ENCODE data around the gene VIPR2.

VIPR2 gene

DNA sequence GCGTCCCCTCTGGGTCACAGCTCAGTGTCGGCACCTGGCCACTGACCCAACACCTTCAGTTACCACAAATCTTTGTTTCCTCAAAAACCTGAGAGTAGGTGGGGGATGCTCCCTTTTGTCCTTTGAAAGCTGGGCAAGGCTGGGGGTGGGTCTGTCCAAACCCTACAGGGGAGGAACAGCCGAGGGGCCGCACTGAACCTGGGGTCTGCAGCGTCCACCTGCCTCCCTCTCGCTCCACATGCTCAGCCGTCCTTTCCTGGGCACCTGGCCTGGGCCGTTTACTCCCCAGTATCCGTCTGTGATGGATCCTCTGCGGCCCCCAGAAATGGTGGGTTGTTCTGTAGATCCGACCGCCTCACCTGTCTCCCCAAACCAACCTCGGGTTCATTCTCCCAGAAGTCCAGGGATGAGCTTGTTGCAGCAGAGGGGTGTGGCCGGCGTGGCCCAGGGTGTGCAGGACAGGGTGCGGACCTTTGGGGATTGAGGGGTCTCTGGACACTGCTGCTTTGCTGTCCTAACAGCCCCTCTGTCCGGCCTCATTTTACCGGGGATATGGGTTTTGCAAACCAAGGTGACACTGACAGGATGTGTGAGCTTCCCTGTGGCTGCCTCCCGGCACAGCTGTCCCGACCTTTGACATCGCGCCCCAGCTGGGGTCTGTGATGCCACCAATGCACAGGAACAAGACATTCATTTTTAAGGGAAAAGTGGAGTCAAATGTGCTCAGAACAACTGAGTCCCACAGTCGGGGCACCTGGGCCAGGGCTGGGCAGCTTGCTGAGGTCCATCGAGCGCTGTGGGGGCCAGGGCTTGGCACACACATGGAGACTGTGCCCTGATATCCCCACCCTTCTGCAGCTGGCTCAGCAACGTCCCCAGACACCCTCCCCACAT, 115.9 kb downstream of the VIPR2 start:
- DNase-seq (ENCODE audit: low spot score) = no peak

DNA sequence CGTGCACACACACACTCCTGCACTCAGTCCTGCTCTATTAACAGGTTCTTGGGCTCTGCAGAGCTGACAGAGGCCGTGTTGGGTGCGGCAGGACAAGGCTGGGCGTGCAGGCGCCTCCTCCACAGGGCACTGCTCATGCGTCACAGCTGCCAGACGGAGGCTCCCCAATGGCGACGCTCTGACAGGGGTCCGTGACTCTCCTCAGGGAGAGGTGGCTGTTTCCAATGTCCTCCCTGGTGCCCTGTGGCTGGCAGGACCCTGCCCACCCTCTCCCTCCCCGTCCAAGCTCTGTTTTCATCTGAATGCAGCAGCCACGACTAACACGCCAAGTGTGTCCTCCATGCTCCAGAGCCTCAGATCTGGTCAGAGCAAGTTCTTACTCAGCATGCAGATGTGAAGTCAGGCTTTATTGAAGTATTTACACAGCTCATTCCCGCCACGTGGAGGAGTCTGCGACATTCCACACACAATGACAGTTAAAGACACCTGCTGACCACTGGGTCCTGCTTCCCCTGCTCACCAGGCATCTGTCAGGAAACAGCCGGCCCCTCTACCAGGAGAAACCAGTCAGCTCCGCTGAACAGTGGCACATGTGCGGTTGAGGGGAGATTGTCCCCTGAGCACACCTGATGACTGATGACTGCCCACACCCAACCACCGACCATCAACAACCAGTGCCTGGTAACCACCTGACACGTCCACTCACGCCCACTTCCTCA, 116.7 kb downstream of the VIPR2 start:
- DNase-seq (ENCODE audit: low spot score) = peak; percentile 44

DNA sequence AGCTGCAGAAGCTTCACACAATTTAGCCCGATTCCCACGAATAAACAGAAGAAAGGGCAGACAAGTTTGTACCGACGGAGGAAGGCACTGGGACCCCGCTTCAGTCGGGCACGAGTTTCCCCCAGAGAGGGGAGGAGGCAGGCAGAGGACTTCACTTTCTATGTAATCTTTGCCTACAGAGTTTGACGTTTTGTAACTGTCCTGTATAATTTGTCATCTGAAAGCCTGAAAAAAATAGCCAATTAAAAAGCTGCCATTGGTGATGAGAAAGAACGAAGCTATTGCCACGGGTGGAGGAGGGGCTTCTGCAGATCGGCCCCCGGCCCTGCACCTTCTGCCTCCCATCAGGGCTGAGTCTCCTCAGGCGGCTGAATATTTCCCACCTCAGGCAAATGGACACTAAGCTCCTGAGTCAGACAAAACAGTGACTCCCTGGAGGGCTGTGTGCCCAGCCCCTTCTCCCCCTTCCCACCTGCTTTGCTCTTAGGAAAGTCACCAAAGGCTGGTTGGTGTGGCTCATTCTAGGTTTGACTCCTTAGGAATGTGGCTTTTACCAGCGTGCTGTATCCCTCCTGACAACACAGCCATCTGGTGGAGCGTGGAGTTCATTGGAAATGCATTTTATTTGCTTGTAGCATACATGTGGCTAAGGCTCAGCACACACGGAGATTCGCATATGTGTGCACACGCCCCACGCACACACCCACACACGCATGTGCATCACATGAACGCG, 117.4 kb downstream of the VIPR2 start:
- DNase-seq (ENCODE audit: low spot score) = no peak

DNA sequence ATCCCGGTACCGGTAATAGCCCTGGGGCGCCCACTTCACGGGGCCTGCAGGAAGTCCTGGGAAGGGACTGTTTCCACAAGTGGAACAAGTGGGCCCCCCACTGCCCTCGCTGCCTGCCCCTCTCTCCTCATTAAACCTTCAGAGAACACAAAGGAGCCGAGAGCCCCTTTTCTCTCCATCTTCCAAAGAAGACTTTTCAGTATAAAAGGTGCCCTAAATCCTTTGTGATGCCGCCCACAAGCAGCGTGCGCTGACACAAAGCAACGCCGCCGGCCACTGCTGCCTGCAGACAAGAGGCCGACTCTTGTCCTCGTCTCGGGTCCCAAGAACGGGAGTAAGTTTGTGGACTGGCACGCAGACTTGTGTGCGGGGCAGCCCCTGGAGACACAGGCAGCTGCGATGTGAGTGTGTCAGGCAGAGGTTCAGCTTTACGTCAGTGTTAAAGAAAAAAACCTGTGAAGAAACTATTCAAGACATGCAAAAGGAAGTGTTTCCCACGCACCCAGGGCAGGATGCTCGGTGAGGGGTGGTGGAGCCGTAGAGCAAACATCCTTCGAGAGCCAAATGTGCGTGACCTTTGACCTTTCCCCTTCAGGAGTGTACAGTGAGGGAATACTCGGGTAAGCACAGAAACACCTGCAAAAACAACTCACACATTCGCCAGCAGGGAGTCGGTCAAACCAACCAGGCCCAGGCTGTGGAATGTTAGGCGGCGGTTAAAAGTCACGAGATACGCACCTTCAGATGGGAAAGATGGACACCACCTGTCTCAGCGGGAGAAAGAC, 118.2 kb downstream of the VIPR2 start:
- DNase-seq (ENCODE audit: low spot score) = no peak

DNA sequence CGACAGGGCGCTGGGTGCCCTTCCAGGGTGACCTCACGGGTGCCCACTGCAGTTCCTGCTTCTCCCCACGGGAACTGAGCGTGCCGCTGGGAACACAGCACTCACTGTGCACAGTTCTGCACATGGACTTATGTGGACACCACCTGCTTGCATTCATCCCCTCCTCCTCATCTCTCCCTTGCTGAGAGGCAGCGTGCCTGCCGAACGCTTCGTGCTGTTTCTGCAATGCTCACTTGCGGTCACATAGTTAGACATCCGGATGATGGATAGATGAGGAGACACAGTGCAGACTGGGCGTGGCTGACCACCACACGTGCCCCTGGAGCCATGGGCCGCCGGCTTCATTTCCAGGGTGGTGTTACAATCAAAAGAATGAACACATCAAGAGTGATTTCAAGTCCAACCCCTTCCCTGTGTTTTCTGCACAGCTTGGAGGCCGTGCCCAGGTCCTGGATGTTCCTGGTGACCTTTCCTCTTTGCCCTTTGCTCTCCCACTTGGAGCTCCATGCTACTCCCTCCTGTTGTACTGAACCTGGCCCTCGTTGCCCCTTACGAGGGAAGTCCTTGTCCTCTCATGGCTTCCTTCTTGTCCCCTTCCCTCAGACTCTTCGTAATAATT, 119.4 kb downstream of the VIPR2 start:
- no peak for DNase-seq (ENCODE audit: low spot score)

DNA sequence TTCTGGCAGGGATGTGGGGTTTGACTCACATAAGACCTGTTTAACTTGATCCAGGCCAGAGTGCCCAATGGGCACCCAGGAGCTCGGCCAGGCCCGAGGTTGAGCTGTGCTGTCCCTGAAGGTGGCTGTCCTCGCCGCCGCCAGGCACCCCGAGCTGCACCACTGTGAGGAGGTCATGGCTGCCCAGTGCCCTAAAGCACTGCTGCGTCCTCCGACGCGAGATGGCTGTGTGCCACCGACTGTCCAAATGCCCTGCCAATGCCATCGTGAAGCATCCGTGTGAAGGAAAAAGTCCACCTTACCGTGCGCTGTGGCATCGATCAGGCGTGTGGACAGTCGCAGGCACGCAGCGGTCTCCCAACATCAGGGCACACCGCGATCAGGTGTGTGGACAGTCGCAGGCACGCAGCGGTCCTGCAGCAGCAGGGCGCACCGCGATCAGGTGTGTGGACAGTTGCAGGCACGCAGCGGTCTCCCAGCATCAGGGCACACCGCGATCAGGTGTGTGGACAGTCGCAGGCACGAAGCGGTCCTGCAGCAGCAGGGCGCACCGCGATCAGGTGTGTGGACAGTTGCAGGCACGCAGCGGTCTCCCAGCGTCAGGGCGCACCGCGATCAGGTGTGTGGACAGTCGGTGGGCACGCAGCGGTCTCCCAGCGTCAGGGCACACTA, 120.3 kb downstream of the VIPR2 start:
- no peak for DNase-seq (ENCODE audit: low spot score)

DNA sequence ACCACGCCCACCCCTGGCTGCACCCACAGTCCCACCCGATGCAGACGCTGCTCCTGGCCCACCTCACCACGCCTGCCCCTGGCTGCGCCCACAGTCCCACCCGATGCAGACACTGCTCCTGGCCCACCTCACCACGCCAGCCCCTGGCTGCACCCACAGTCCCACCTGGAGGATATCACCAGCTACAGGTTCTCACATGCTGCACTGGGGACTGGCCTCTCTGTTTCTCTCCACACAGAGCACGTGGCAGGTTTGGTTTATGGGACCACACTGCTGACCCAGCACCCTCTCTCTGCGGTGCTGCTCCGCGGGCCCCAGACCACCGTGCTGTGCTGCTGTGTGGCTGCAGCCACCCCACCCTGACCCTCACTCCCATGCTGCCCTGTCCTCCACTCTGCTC, 120.9 kb downstream of the VIPR2 start:
- DNase-seq (ENCODE audit: low spot score) = no peak

DNA sequence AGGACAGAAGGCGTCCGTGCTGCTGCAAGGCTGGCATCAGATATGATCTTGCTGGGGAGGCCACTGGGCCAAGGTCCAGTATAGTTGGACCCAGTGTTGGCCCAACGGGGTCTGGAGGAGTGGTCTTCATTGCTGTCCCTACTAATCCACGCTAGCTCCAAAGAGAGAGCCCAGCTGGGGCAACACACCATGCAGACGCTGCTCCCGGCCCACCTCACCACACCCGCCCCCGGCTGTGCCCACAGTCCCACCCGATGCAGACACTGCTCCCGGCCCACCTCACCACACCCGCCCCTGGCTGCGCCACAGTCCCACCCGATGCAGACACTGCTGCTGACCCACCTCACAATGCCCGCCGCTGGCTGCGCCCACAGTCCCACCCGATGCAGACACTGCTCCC, 121.5 kb downstream of the VIPR2 start:
- DNase-seq (ENCODE audit: low spot score) = no peak

DNA sequence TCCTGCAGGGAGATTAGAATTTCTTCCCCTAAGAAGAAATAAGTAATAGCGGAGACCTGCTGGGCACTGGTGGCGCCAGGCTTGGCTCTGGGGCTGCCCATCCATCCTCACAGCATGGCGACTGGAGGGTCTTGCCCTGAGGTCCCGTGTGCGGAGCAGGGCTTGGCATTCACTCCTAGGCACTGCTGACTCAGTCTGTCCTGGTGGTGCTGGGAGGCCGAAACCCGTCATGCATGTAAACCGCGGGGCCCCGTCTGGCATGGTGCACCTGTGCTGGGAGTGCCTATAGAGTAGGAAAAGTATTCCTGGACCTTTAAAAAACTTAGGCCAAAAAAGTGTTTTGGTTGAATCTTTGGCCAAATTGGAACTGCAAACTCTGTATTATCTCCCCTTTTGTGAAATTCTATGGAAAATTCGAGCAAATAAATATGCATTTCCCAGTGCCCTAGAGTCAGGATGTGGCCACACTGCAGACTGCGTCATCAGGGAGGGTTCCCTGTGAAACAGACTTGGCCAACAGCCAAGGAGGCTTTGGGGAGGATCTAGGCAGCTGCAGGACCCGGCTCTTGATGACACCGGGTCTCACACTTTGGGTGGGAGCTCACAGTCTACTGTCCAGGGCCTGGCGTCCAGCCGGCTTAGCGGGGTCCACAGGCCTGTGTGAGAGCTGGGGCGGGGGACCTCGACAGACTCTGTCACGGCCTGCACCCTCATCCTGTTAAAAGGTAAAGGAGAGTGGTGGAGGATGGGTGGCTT, 122.3 kb downstream of the VIPR2 start:
- no peak for DNase-seq (ENCODE audit: low spot score)

DNA sequence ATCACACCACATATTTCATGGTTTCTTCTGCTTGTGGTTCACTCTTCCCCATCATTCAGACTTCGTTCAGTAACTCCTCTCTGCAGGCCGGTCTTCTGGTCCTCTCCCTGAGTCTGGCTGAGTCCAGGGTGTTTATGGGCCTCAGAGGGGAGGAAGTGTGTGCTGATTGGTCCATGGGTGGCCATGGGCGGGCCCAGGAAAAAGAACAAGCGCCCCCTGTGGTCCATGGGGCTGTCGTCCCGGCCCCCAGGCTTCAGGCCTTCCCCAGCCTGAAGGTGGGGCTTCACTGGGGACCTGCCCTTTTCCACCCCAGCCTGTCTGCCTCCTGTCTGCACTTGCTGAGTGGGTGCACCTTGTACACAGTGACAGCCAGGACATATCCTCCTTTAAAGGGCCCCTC, 123.7 kb downstream of the VIPR2 start:
- DNase-seq (ENCODE audit: low spot score) = no peak

DNA sequence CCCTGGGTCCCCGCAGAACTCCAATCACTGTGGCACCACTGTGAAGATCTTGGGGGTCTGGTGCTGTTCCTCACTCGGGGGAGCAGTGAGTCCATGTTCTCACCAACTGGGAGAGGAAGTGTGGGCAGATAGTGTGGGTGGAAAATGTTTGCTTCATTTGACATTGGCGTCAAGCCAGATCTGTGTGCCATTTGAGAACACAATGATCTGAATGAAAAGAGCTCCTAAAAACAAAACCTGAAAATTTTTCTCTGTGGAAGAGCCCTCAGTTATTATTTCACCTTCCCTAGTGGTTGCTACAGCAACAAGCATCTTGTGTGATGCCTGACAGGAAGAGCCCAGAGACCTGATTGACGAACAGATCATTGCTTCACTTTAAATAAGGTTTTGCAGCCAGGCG, 125.6 kb downstream of the VIPR2 start:
- DNase-seq (ENCODE audit: low spot score) = no peak

DNA sequence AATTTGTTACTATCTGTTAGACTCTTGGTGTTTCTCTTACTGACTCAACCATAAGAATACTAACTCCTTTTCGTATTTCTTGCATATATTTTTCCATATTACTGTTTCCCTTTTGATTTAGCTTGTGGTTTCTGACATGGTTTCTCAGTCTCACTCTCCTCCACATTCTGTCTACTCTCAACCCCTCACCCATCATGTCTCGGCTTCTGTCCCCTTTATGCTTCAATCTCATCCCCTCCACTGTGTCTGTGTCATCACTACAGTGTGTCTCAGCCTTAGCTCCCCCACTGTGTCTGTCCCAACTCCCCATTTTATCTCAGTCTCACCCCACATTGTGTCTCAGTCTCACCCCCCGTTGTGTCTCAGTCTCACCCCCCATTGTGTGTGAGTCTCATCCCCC, 126.9 kb downstream of the VIPR2 start:
- no peak for DNase-seq (ENCODE audit: low spot score)

DNA sequence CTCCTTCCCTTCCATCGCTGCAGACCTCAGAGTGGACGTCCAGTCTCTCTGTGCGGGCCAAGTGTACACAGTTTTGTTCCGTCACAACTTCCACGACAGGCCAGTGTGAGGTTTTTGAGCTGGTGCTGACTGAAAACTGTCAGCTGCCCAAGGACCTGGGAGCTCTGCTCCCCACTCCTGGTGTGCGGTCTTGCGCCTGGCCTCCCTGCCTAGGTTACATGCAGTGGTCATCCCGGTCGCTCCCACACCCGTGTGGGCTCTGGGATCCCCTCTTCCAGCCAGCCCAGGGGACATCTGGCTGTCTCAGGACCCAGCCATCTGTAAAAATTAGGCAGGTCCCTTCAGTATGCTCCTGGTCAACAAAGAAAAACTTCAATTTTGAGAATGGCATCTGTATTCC, 127.5 kb downstream of the VIPR2 start:
- DNase-seq (ENCODE audit: low spot score) = no peak

DNA sequence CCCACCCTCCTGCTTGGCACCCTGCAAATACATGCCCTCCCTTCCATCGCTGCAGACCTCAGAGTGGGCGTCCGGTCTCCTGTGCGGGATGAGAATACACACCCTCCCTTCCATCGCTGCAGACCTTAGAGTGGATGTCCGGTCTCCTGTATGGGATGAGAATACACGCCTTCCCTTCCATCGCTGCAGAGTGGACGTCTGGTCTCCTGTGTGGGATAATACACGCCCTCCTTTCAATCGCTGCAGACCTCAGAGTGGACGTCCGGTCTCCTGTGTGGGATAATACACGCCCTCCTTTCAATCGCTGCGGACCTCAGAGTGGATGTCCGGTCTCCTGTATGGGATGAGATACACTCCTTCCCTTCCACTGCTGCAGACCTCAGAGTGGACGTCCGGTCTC, 128.1 kb downstream of the VIPR2 start:
- DNase-seq (ENCODE audit: low spot score) = no peak

DNA sequence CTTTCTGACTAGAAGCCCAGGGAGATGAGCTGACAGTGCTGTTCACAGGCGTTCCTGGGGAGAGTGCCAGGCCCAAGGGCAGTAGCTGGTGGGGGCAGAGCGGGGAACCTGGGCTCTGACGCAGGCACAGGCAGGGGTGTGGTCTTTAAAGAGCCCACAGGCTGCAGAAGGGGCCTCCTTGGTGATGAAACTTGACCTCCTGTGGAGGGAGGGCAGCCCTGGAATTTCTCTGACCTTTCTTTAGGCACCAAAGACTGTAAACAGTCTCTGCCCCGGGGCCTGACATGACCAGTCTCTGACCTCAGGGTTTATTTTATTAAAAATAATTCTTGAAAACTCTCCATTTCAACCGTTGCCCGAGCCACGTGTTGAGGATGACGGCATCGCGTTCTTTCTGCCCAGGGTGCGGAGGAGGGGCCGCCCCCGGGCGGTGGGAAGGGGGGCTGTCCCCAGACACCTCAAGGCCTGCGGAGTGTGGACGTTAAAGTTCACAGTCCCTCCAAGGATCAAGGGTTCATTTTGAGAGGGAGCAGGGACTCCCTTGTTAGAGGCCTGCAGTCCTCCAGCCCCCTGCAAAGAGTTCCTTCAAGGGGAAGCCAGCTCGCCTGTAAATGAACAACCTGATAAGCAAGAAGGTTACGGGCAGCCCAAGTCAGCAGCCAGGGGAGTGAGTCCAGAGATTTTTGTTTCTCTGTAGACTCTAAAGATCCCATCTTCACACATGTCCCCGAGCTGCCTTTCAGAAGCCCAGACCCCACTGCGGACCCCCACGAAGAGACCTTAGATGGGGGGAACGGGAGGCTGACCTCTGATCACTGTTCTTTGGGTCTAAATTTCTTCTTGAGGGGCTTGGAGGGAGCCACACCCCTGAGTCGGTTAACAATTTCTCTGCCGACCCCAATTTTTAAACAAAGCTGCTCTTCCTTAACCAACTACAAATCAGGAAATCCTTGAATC, 128.9 kb downstream of the VIPR2 start:
- DNase-seq (ENCODE audit: low spot score) = no peak

DNA sequence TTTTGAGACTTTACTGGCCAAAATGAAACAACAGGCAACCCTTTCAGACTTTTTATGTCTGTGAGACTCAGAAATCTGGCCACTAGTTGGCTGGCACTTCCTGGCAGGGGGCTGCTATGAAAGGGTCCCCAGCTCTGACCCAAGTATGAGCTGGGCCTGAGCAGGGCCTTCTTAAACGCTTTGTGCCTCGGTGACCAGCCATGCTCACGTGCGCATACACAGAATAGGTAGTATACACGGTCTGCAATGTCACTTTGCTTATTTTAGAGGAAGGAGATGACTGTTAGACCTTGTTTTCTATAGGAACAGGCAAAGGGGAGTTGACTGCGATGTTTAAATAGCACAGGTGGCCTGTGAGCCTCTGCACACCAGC, 129.6 kb downstream of the VIPR2 start:
- no peak for DNase-seq (ENCODE audit: low spot score)

DNA sequence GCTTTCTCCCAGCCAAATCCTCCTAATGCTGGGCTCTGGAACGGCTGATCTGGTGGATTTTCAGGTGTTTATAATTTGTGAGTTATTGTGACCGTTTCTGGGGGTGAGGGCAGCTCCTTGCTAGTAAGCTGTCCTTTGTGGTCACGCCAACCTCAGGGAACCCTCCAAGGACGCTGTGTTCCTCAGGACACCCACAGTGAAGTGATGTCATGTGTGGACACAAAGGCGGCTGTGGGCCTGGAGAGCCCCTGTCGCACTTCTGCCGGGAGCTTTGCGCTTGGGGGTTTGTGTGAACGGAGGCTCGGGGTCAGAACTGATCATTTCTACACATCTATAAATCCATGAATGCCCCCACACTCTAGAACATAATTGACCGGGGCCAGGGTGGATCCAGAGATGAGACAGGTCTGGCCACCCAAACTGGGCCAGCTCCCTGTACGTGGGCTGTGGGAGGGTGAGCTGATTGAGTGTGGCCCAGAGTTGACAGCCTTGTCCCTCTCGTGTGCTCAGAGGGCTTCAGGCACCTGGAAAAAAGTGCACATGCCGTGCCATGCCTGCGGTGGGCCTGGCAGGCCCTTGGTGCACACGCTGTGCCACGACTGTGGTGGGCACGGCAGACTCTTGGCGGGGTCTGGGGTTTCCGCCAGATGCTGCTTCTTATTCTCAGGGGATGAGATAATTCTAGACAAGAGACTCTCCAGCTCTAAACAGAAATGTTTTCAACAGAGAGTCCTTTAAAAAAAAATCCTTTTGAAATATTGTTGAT, 130.2 kb downstream of the VIPR2 start:
- DNase-seq (ENCODE audit: low spot score) = no peak

DNA sequence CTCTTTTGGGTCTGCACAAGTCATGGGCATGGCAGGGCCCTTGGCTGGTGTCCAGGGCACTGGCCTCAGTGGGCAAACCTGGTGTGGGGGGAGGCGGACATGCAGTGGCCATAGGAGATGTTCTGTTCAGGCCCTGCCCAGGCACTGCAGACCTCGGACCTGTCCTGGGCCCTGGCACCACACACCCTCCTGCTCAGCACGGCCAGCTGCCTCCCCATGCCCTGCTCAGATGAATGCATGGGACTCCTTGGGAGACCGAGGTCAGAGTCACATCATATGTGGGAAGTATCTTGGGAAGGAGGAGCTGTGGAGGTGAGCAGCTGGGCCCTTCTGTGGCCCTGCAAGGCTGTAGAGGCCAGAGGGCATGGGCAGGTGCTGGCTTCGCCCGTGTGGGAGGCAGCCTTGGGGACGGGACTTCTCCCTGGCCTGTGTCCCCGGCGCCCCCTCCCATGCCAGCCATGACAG, 130.8 kb downstream of the VIPR2 start:
- DNase-seq (ENCODE audit: low spot score) = no peak
